Endothelial cell (in vitro differentiated cells): ENCODE results near the gene TCL1A. TPM values are rescaled to one million over a fixed set of nuclear protein-coding genes. Genes with fewer than 3 reads are reported as not detected.

Experiments used
- DNase-seq: peaks from one replicate; pipeline ENCODE4 v3.0.0; 2021; ENCODE audit warnings: low spot score
- H3K27ac Mint-ChIP-seq: one replicate; pipeline ENCODE4 v1.8.0; 2021; ENCODE audit warnings: mixed read lengths, inconsistent platforms; ENCODE audit not compliant: unreplicated experiment
- H3K27me3 Mint-ChIP-seq: one replicate; pipeline ENCODE4 v1.8.0; 2021; ENCODE audit warnings: mild to moderate bottlenecking, moderate library complexity, mixed read lengths, inconsistent platforms; ENCODE audit not compliant: unreplicated experiment
- H3K36me3 Mint-ChIP-seq: one replicate; pipeline ENCODE4 v1.8.0; 2021; ENCODE audit warnings: mild to moderate bottlenecking, low read depth, mixed read lengths, inconsistent platforms; ENCODE audit not compliant: unreplicated experiment
- H3K4me1 Mint-ChIP-seq: one replicate; pipeline ENCODE4 v1.8.0; 2021; ENCODE audit warnings: mild to moderate bottlenecking, mixed read lengths, inconsistent platforms; ENCODE audit not compliant: unreplicated experiment
- H3K4me3 Mint-ChIP-seq: one replicate; pipeline ENCODE4 v1.8.0; 2021; ENCODE audit warnings: mild to moderate bottlenecking, mixed read lengths, inconsistent platforms; ENCODE audit not compliant: unreplicated experiment
- H3K9me3 Mint-ChIP-seq: one replicate; pipeline ENCODE4 v1.8.0; 2021; ENCODE audit warnings: mixed read lengths, inconsistent platforms; ENCODE audit not compliant: unreplicated experiment
- CTCF ChIP-seq: fragments of 200-600 bp; sonication (generic); IDR thresholded peaks from one replicate; pipeline ENCODE4 v1.5.0; 2021; ENCODE audit warnings: antibody characterized with exemption; ENCODE audit not compliant: unreplicated experiment
- total RNA-seq: library from RNA; stranded (reverse); fragmentation: NEBNext Ultra II Directional; extraction: Animal tissue kit (Norgen Biotek cat#: 25700); gene quantifications from one replicate; pipeline ENCODE4 v1.2.1, GENCODE V29; 2021; ENCODE audit not compliant: unreplicated experiment

Gene TCL1A
- total RNA-seq, 1 donor from 2014 or later = not detected

- no peaks in the 10 kb centered on the region for H3K36me3 Mint-ChIP-seq
- H3K27ac Mint-ChIP-seq = no peak overlapping the region
- peaks cover 3% of the 10 kb centered on the region for H3K27me3 Mint-ChIP-seq
- no peaks in the 10 kb centered on the region for H3K4me1 Mint-ChIP-seq
- H3K9me3 Mint-ChIP-seq = no peaks in the 10 kb centered on the region
- no peak for DNase-seq
- TF ChIP-seq CTCF = no peak
- no peak overlapping the region for H3K4me3 Mint-ChIP-seq
These were observed 49.9 kb downstream of the TCL1A start for GRCh38 chr14:95664066-95664465.

GRCh38 chr14:95663226-95663797 is 50.6 kb downstream of the TCL1A start:
- H3K4me1 Mint-ChIP-seq = no peaks in the 10 kb centered on the region
- DNase-seq = no peak
- no peak overlapping the region for H3K4me3 Mint-ChIP-seq
- H3K9me3 Mint-ChIP-seq = no peaks in the 10 kb centered on the region
- H3K36me3 Mint-ChIP-seq = no peaks in the 10 kb centered on the region
- H3K27ac Mint-ChIP-seq = no peak overlapping the region
- TF ChIP-seq CTCF = no peak
- H3K27me3 Mint-ChIP-seq = peaks cover 3% of the 10 kb centered on the region

- Mint-ChIP-seq H3K4me3 (no peak overlapping the region), H3K27ac (no peak overlapping the region), H3K36me3 (no peaks in the 10 kb centered on the region), H3K4me1 (no peaks in the 10 kb centered on the region), H3K9me3 (no peaks in the 10 kb centered on the region), H3K27me3 (peaks cover 3% of the 10 kb centered on the region)
- DNase-seq = no peak
- TF ChIP-seq CTCF = no peak
These were observed 51.3 kb downstream of the TCL1A start for GRCh38 chr14:95662376-95663186.

- Mint-ChIP-seq H3K36me3 (no peaks in the 10 kb centered on the region), H3K27ac (no peak overlapping the region), H3K9me3 (no peaks in the 10 kb centered on the region), H3K4me1 (no peaks in the 10 kb centered on the region), H3K27me3 (peaks cover 3% of the 10 kb centered on the region), H3K4me3 (no peak overlapping the region)
- TF ChIP-seq CTCF = no peak
- no peak for DNase-seq
These were observed 53.0 kb downstream of the TCL1A start for GRCh38 chr14:95660651-95661515.
